ENCODE results near the gene MARVELD1. TPM values are rescaled to one million over a fixed set of nuclear protein-coding genes. Genes with fewer than 3 reads are reported as not detected.

The MARVELD1 gene
- total and polyA plus RNA-seq, 2 experiments from 2014 or later: 29.4 to 64.8 TPM

GRCh38 chr10:97759946-97760345, 46.4 kb downstream of the MARVELD1 start:
- no peaks in the 10 kb centered on the region for H3K4me1 ChIP-seq (ENCODE audit: insufficient read depth)
- H3K9me2 ChIP-seq (ENCODE audit: insufficient read depth): no peaks in the 10 kb centered on the region
- TF ChIP-seq EZH2 (IDR thresholded peaks at IDR 0.05; ENCODE audit: insufficient read depth, poor library complexity, severe bottlenecking): no peak
- no peak for TF ChIP-seq EZH2phosphoT487 (IDR thresholded peaks at IDR 0.05; ENCODE audit: insufficient read depth, low read depth)
- peaks cover 4% of the 10 kb centered on the region; the same call in 1 of the 2 replicates for H3K36me3 ChIP-seq (ENCODE audit: low read depth)
- WGBS, 2 experiments (ENCODE audit: low coverage in 1 of 2, low lambda C conversion rate in 2 of 2, missing lambda C conversion rate in 2 of 2): 82 to 83% methylated on average over 4 to 5 of the region's 5 CpGs
- no peaks in the 10 kb centered on the region for H3K9me3 ChIP-seq (ENCODE audit: low read depth)
- H3K27me3 ChIP-seq (replicated peaks; ENCODE audit: insufficient read depth): no peaks in the 10 kb centered on the region
- no peaks in the 10 kb centered on the region for H4K20me1 ChIP-seq (ENCODE audit: insufficient read depth)
- no peak overlapping the region for H3K27ac ChIP-seq
- no peak overlapping the region for H3K9ac ChIP-seq
- no peak for DNase-seq
- no peak overlapping the region for H2AFZ ChIP-seq
- H3K4me2 ChIP-seq (ENCODE audit: unreplicated experiment): no peak overlapping the region
- in situ Hi-C loops (cut with MboI): no loop called here
- H3K4me3 ChIP-seq: no peak overlapping the region
- H3K79me2 ChIP-seq (ENCODE audit: insufficient read depth): no peaks in the 10 kb centered on the region
- no peaks in the 10 kb centered on the region for H3F3A ChIP-seq (ENCODE audit: insufficient read depth)

GRCh38 chr10:97760461-97761257, 47.1 kb downstream of the MARVELD1 start:
- Histone ChIP-seq H3K9me2 (ENCODE audit: insufficient read depth) (no peaks in the 10 kb centered on the region), H3K36me3 (ENCODE audit: low read depth) (no peaks in the 10 kb centered on the region; the same call in 1 of the 2 replicates), H2AFZ (no peak overlapping the region), H3K9ac (no peak overlapping the region), H4K20me1 (ENCODE audit: insufficient read depth) (no peaks in the 10 kb centered on the region), H3K4me3 (no peak overlapping the region), H3K4me1 (ENCODE audit: insufficient read depth) (no peaks in the 10 kb centered on the region), H3K4me2 (ENCODE audit: unreplicated experiment) (no peak overlapping the region), H3K9me3 (ENCODE audit: low read depth) (no peaks in the 10 kb centered on the region), H3K27me3 (replicated peaks; ENCODE audit: insufficient read depth) (no peaks in the 10 kb centered on the region), H3K79me2 (ENCODE audit: insufficient read depth) (no peaks in the 10 kb centered on the region), H3K27ac (no peak overlapping the region), H3F3A (ENCODE audit: insufficient read depth) (no peaks in the 10 kb centered on the region)
- TF ChIP-seq EZH2 (IDR thresholded peaks at IDR 0.05; ENCODE audit: insufficient read depth, poor library complexity, severe bottlenecking): no peak
- no peak for TF ChIP-seq EZH2phosphoT487 (IDR thresholded peaks at IDR 0.05; ENCODE audit: insufficient read depth, low read depth)
- 94 to 96% methylated on average over 10 to 11 of the region's 11 CpGs for WGBS, 2 experiments (ENCODE audit: low coverage in 1 of 2, low lambda C conversion rate in 2 of 2, missing lambda C conversion rate in 2 of 2)
- no peak for DNase-seq
- in situ Hi-C loops (cut with MboI): no loop called here

- Histone ChIP-seq H3K4me2 (ENCODE audit: unreplicated experiment) (no peak overlapping the region), H3K9me3 (ENCODE audit: low read depth) (no peaks in the 10 kb centered on the region), H3K4me1 (ENCODE audit: insufficient read depth) (no peaks in the 10 kb centered on the region), H3K9me2 (ENCODE audit: insufficient read depth) (no peaks in the 10 kb centered on the region), H3K9ac (no peak overlapping the region), H4K20me1 (ENCODE audit: insufficient read depth) (no peaks in the 10 kb centered on the region), H3F3A (ENCODE audit: insufficient read depth) (no peaks in the 10 kb centered on the region), H2AFZ (no peak overlapping the region), H3K4me3 (no peak overlapping the region), H3K79me2 (ENCODE audit: insufficient read depth) (no peaks in the 10 kb centered on the region), H3K36me3 (ENCODE audit: low read depth) (no peaks in the 10 kb centered on the region; the same call in 1 of the 2 replicates), H3K27me3 (replicated peaks; ENCODE audit: insufficient read depth) (no peaks in the 10 kb centered on the region), H3K27ac (no peak overlapping the region)
- DNase-seq: no peak
- in situ Hi-C loops (cut with MboI): no loop called here
- WGBS, 2 experiments (ENCODE audit: low coverage in 1 of 2, low lambda C conversion rate in 2 of 2, missing lambda C conversion rate in 2 of 2): 92 to 93% methylated on average over 8 of the region's 8 CpGs
- TF ChIP-seq EZH2 (IDR thresholded peaks at IDR 0.05; ENCODE audit: insufficient read depth, poor library complexity, severe bottlenecking): no peak
These were observed 47.9 kb downstream of the MARVELD1 start for GRCh38 chr10:97761331-97761865.

- Histone ChIP-seq H4K20me1 (ENCODE audit: insufficient read depth) (no peaks in the 10 kb centered on the region), H3K9me3 (ENCODE audit: low read depth) (no peaks in the 10 kb centered on the region), H3K79me2 (ENCODE audit: insufficient read depth) (no peaks in the 10 kb centered on the region), H3K4me3 (no peak overlapping the region), H3K36me3 (ENCODE audit: low read depth) (no peaks in the 10 kb centered on the region; the same call in 1 of the 2 replicates), H3K27ac (no peak overlapping the region), H3K9ac (no peak overlapping the region), H3K27me3 (replicated peaks; ENCODE audit: insufficient read depth) (no peaks in the 10 kb centered on the region), H3K9me2 (ENCODE audit: insufficient read depth) (no peaks in the 10 kb centered on the region), H2AFZ (no peak overlapping the region), H3K4me2 (ENCODE audit: unreplicated experiment) (no peak overlapping the region), H3K4me1 (ENCODE audit: insufficient read depth) (no peaks in the 10 kb centered on the region), H3F3A (ENCODE audit: insufficient read depth) (no peaks in the 10 kb centered on the region)
- TF ChIP-seq EZH2phosphoT487 (IDR thresholded peaks at IDR 0.05; ENCODE audit: insufficient read depth, low read depth): no peak
- TF ChIP-seq EZH2 (IDR thresholded peaks at IDR 0.05; ENCODE audit: insufficient read depth, poor library complexity, severe bottlenecking): no peak
- no peak for DNase-seq
- in situ Hi-C loops (cut with MboI): no loop called here
- 83 to 92% methylated on average over 10 of the region's 10 CpGs for WGBS, 2 experiments (ENCODE audit: low coverage in 1 of 2, low lambda C conversion rate in 2 of 2, missing lambda C conversion rate in 2 of 2)
These were observed 48.5 kb downstream of the MARVELD1 start for GRCh38 chr10:97762056-97762455.
